ENCODE results near the gene B4GALT1. TPM values are rescaled to one million over a fixed set of nuclear protein-coding genes. Genes with fewer than 3 reads are reported as not detected.

B4GALT1 gene
- total and polyA plus RNA-seq, 3 experiments from 2014 or later: 38.0 to 41.6 (median 38.3) TPM

- Mint-ChIP-seq H3K4me1 (peaks cover 31 to 58% (median 47%) of the 10 kb centered on the region in 3 donors), H3K9me3 (no peaks in the 10 kb centered on the region), H3K27me3 (no peaks in the 10 kb centered on the region), H3K4me3 (peak within 1 kb of the TSS; percentile 92 to 100 (median 99)), H3K36me3 (peaks cover 0 to 40% (median 5%) of the 10 kb centered on the region in 3 donors), H3K27ac (peak within 1 kb of the TSS; percentile 95 to 100 (median 100))
- H3K9me3 ChIP-seq (ENCODE audit: low read length): no peaks in the 10 kb centered on the region
- ChIA-PET CTCF (interaction anchor here (1.0 to 2.2 kb wide), 2 partner anchors 94 to 101 kb away, joined by 3 to 10 read pairs; no protein-coding TSS in a partner anchor), POLR2A (interaction anchor here (0.6 to 2.4 kb wide), 12 partner anchors 8 to 214 kb away, joined by 3 to 16 read pairs (median 4); partner anchors contain the start of genes B4GALT1, BAG1, CHMP5 and DNAJA1)
- H3K36me3 ChIP-seq (ENCODE audit: insufficient read depth, low read length): peaks cover 18% of the 10 kb centered on the region
- H3K27me3 ChIP-seq (ENCODE audit: insufficient read depth, low read length, poor library complexity, severe bottlenecking): no peaks in the 10 kb centered on the region
- peak within 1 kb of the TSS; percentile 86 for H3K4me3 ChIP-seq (ENCODE audit: low read length)
- H3K27ac ChIP-seq (ENCODE audit: low read depth, low read length): peak within 1 kb of the TSS; percentile 95
- peaks cover 20% of the 10 kb centered on the region for H3K4me1 ChIP-seq (ENCODE audit: insufficient read depth, low read length)
- DNase-seq: peak; percentile 92 to 97 (median 94)
Observed at GRCh38 chr9:33076046-33077004, 90.8 kb downstream of the B4GALT1 start, which contains the start of gene SMU1. Gene SMU1, minus strand, starts transcription at chr9:33076674. Its CDS starts 66 bp downstream, at chr9:33076608.

- H3K36me3 ChIP-seq (ENCODE audit: insufficient read depth, low read length): peaks cover 59% of the 10 kb centered on the region
- ChIA-PET POLR2A (no interaction called here), CTCF (no interaction called here)
- H3K27me3 ChIP-seq (ENCODE audit: insufficient read depth, low read length, poor library complexity, severe bottlenecking): no peaks in the 10 kb centered on the region
- Mint-ChIP-seq H3K9me3 (no peaks in the 10 kb centered on the region), H3K4me1 (peaks cover 24 to 49% (median 47%) of the 10 kb centered on the region in 3 donors), H3K36me3 (peaks cover 0 to 86% (median 20%) of the 10 kb centered on the region in 3 donors), H3K4me3 (no peak overlapping the region), H3K27ac (peak overlapping the region in 1 of 8 donors; percentile 66), H3K27me3 (peaks cover 0 to 1% of the 10 kb centered on the region in 2 donors)
- no peak overlapping the region for H3K4me3 ChIP-seq (ENCODE audit: low read length)
- no peak overlapping the region for H3K27ac ChIP-seq (ENCODE audit: low read depth, low read length)
- H3K9me3 ChIP-seq (ENCODE audit: low read length): no peaks in the 10 kb centered on the region
- no peak for DNase-seq
- no peaks in the 10 kb centered on the region for H3K4me1 ChIP-seq (ENCODE audit: insufficient read depth, low read length)
Observed at GRCh38 chr9:33068991-33069390, 98.1 kb downstream of the B4GALT1 start.

- Histone ChIP-seq H3K27ac (ENCODE audit: low read depth, low read length) (no peak overlapping the region), H3K9me3 (ENCODE audit: low read length) (no peaks in the 10 kb centered on the region), H3K4me1 (ENCODE audit: insufficient read depth, low read length) (no peaks in the 10 kb centered on the region), H3K27me3 (ENCODE audit: insufficient read depth, low read length, poor library complexity, severe bottlenecking) (no peaks in the 10 kb centered on the region), H3K4me3 (ENCODE audit: low read length) (no peak overlapping the region), H3K36me3 (ENCODE audit: insufficient read depth, low read length) (peaks cover 47% of the 10 kb centered on the region)
- no peaks in the 10 kb centered on the region for H3K27me3 Mint-ChIP-seq
- peaks cover 0 to 87% (median 22%) of the 10 kb centered on the region in 3 donors for H3K36me3 Mint-ChIP-seq
- POLR2A ChIA-PET: no interaction called here
- DNase-seq: no peak
- peaks cover 8 to 16% (median 15%) of the 10 kb centered on the region in 3 donors for H3K4me1 Mint-ChIP-seq
- CTCF ChIA-PET: no interaction called here
- H3K9me3 Mint-ChIP-seq: no peaks in the 10 kb centered on the region
- peak overlapping the region in 4 of 8 donors; percentile 3 to 78 (median 56) for H3K27ac Mint-ChIP-seq
- H3K4me3 Mint-ChIP-seq: no peak overlapping the region
Observed at GRCh38 chr9:33065157-33066076, 101.7 kb downstream of the B4GALT1 start.

Other genes starting within 250 kb of the B4GALT1 start
- 10 to 100 TPM; 54.2 to 60.1 TPM for gene APTX, start 165.7 kb downstream of the B4GALT1 start, total RNA-seq
- 22.1 TPM for gene APTX, start 165.7 kb downstream of the B4GALT1 start, polyA plus RNA-seq
- gene DNAJA1, start 142.1 kb downstream of the B4GALT1 start, total RNA-seq: 100 to 1,000 TPM; 318 to 332 TPM
- 106 TPM for gene DNAJA1, start 142.1 kb downstream of the B4GALT1 start, polyA plus RNA-seq
- 10 to 100 TPM; 27.5 to 27.6 TPM for gene SMU1, start 90.7 kb downstream of the B4GALT1 start, total RNA-seq
- 21.2 TPM for gene SMU1, start 90.7 kb downstream of the B4GALT1 start, polyA plus RNA-seq
- not detected for gene SPINK4, start 72.8 kb upstream of the B4GALT1 start, total RNA-seq
- gene SPINK4, start 72.8 kb upstream of the B4GALT1 start, polyA plus RNA-seq: not detected
- gene BAG1, start 97.4 kb upstream of the B4GALT1 start, total RNA-seq: 10 to 100 TPM; 70.6 to 83.6 TPM
- 91.5 TPM for gene BAG1, start 97.4 kb upstream of the B4GALT1 start, polyA plus RNA-seq
- gene CHMP5, start 97.7 kb upstream of the B4GALT1 start, total RNA-seq: 10 to 100 TPM; 54.3 to 55.0 TPM
- 42.6 TPM for gene CHMP5, start 97.7 kb upstream of the B4GALT1 start, polyA plus RNA-seq
- 10 to 100 TPM; 42.7 to 45.6 TPM for gene NFX1, start 123.2 kb upstream of the B4GALT1 start, total RNA-seq
- gene NFX1, start 123.2 kb upstream of the B4GALT1 start, polyA plus RNA-seq: 38.8 TPM
- gene AQP7, start 235.2 kb upstream of the B4GALT1 start, total RNA-seq: not detected
- gene AQP7, start 235.2 kb upstream of the B4GALT1 start, polyA plus RNA-seq: not detected